NCI-H2107 treated with DMSO at 0.1 percent for 48 hours (cell line): Measurements from ENCODE around the gene PPP1R13B.
A peak's percentile ranks its signal among the peaks of the same experiment; 100 is the strongest.

Experiments
- DNase-seq: peaks from one replicate; lab custom pipeline; 2025; ENCODE audit not compliant: unreplicated experiment; lab: John Stamatoyannopoulos, UW

Gene PPP1R13B

DNA sequence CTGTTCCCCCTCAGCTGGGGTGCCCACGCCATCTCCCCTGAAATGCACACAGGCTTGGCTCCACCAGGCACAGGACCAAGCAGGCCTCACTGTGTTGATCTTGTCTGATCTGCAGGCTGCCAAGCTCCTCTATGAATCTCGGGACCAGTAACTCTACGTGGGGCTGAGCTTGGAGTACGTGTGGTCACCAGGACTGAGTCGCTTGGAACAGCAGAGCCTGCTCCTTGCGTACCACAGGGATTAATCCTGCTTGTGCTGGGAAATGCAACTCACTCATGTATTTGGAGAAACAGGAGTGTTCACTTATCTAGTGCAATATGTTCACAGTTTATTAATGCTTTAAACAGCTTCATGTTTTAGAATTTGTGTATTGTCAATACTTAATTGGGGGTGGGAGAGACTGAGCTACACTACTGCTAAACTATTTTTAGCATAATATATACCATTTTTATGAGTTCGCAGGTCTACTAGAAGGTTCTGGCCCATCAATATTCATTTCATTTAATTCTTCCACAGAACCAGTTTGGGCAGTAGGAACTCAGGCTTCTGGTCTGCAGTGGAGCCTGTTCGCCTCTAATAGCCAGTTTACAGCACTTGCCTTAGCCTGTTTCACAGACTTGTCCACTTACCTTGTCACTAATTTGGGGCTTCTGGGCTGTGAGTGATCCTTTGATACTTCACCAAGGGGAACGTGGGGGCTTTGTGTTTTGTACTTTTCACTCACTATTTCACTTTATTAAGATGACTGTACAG lies 114.3 kb downstream of the PPP1R13B start:
- no peak for DNase-seq

DNA sequence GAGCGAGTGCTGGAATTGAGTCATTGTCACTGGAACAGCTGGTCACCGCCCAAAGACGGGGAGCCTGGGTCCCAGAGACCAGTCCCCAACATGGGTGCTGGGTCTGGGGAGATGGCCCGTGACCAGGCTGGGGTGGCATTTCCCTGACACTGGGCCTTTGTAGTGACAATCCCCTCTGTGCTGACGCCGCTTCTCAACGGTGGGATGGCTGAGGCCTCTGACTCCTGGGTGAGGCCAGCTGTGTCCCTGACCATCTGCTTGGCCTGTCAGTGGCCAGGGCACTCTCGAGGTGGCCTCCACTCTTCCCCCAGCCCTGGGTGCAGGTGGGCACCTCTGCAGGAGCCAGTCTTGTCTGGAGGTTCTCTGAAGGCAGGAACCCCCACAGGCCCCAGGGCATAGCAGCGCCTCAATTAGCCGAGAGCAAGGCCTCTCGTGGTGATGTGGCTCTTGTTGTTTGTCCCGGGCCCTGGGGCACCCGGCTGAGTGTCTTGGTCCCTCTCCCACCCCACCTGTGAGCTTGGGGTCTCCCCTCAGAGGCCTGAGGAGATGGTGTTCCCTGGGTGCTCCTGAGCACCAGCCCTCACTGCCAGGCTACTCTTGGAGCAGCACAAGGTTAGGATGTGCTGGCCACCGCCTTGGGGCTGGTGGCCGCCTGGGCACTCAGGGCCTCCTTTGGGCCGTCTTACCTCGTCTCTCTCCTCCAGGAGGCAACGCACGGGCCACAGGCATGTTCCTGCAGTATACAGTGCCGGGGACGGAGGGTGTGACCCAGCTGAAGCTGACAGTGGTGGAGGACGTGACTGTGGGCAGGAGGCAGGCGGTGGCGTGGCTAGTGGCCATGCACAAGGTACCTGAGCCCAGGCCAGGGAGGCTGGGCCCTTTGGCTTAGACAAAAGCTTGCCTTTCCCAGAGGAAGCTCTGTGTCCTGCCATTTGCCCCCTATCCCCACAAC lies 115.2 kb downstream of the PPP1R13B start:
- no peak for DNase-seq

DNA sequence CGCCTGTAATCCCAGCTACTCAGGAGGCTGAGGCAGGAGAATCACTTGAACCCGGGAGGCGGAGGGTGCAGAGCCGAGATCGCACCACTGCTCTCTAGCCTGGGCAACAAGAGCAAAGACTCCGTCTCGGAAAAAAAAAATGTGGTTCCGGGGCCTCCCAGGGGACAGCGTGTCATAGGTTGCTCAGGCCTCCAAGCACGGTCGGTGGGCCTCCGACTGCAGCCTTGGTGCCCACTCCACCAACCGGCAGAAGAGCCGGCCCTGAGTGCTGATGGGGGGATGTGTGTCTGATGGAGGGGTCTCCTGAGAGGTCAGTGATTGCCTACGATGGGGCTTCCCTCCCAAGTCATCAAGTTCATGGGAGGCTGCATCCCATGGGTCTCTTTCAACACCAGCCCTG lies 115.9 kb downstream of the PPP1R13B start:
- DNase-seq, result no peak

DNA sequence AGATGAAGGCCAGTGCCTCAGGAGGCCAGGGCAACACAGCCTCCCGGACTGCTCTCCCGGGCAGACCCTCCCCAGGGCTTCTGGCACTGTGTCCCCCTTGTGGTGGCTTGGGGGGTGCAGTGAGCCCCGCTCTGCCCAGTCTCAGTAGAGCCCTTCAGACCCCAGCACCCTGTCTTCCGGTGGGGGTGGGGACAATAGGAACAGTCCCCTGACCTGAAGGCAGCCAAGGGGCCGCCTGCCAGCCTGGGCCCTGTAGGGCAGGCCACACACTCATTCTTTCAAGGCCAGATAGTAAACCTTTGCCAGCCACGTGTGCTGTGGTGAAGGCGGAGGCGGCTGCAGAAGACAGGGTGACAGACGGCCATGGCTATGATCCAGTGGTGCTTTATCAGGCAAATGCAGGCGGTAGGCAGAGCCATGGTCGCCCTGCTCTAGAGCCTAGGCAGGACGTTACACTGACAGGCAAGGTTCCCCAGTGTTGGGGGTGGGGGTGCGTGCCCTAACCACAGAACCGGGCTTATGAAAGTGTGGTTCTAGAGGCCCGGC lies 116.8 kb downstream of the PPP1R13B start:
- no peak for DNase-seq

DNA sequence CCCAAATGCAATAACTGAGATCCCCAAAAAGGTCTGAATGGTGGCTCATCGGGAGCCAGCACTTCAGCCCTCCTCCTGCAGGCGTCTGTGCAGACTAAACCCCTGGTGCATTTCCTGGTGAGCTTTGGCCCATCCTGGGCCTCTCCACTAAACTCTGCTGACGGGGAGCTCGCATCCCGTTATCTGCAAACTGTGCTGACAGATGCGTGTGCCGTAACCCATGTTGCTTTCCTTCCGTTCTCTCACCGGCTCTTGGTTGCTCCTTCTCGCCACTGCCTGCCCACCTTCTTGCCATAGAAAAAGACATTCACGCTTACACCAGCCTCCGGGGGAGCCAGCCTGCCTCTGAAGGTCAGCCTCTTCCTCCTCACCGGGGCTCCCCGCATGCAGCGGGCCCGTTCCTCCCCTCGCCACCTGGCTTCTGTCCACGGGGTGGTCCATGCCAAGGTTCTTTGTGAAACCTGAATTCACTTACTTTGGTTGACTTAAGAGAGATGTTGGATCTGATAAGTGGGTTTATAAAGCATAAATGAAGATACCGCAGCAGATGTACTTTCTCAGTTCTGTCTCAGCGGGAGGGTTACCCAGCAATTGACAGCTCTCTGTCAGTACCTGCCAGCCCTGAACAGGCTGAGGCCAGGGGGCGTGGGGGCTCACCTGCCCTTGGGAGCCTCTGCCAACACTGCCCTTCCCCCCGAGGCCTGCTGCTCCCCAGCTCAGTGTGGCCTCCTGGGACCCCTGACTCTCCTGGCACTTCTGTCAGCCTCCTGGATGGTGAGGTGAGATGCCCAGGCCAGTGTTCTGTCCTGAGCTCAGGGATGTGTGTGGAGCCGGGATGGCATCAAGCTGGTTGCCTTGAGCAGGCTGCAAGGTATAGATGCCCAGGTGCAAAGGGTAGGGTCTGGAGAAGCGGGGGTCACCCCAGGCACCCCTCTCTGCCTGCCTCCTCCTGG lies 117.6 kb downstream of the PPP1R13B start:
- DNase-seq, result no peak

DNA sequence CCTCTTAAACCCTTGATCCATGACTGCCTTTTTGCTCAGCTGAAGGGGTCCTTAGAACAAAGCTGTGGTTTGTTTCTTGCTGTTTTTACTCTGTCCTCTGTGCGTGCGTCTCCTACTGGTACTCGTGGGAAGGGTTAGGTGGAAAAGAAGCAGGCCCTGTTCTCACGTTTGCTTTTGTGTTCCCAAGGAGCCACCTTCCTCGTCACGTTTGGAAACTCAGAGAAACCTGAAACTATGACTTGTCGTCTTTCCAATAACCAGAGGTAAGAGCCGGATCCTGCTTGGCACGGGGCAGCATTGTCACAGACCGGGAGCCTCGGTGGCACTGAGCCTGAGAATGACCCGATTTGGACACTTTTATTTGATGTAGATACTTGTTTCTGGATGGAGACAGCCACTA lies 118.7 kb downstream of the PPP1R13B start:
- peak; percentile 45 for DNase-seq

DNA sequence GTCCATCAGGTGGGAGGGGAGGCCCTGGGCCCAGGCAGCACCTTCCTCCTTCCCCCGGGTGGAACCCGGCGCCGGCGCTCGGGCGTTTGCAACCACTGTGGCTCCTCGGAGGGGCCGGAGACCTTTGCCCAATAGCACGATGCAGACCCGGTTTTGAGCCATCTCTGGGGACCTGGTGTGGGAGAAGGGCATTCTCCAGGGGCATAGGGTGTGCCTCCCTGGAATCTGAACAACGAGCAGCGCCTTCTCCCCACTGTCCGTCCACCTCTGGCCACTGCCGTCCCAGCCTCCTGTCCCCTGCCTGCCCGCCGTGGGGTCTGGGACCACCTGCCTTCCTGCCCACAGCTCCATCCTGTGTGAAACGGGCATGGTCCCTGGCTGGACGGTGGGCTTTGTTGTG lies 119.2 kb downstream of the PPP1R13B start:
- no peak for DNase-seq

DNA sequence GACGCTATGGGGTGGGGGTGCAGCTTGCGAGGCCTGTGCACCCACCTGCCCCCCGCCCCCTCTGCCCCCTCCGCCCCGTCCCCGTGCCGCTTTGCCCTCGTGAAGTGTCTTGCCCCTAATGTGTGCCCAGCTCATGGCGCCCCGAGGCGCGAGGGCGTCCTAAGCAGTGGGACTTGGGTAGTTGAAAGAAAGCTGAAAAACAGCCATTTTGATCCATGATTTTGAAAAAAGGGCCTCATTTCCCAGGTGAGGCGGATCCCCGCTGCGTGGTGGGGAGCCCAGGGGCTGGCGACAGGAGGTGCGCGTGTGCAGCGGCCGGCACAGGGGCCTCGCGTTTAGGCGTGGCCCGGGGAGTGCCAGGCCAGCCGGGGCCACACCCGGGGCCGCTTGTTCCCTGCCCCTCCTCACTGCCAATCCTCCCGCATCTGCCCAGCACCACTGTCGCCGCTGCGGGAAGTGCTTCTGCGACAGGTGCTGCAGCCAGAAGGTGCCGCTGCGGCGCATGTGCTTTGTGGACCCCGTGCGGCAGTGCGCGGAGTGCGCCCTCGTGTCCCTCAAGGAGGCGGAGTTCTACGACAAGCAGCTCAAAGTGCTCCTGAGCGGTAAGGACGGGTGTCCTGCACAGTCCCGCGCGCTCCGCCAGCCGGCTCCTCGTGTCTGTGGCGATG lies 119.9 kb downstream of the PPP1R13B start:
- no peak for DNase-seq

DNA sequence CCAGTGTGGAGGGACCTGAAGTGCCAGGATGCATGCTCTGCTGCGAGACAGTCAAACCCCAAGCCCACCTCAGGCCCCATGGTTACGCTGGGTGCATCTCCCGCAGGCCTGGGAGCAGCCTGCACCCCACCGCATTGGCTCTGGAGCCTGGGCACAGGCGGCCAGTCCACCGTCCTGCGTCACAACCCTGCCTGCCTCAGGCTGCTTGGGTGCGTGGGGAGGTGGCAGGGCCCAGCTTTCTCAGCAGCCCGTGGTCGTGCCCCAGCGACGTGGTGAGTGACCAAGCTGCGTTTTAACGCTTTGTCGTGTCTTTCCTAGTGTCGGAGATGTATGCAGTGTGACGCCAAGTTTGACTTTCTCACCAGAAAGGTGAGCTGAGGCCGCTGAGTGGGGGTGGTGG lies 120.9 kb downstream of the PPP1R13B start:
- DNase-seq, result no peak

DNA sequence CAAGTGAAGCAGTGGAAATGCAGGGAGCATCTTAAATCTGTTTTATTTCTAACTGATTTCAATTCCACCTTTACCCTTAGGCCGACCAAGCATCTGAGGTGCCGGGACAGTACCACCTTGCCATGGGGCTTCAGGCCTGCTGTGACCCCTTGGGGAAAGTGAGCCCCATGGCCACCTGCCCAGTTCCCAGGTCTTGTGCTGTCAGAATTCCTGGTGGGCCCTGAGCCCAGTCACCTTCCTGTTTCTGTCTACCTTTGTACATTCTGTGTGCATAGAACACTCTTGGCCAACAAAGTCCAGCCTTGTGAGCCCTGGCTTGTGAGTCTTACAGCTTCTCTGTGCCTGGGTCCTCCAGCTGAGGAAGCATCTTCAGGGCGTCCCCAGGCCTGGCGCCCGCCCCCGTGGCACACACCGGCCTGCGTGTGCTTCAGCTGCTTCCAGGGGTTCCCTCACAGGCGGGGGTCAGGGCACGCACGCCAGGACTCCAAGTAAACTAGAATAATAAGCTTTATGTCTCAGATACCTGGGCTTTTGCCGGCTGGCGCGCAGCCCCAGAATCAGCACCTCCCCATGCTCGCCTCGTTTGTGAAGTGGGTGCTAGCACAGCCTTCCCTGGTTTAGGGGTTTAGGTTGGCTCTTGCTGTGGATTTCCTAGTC lies 121.5 kb downstream of the PPP1R13B start:
- no peak for DNase-seq

DNA sequence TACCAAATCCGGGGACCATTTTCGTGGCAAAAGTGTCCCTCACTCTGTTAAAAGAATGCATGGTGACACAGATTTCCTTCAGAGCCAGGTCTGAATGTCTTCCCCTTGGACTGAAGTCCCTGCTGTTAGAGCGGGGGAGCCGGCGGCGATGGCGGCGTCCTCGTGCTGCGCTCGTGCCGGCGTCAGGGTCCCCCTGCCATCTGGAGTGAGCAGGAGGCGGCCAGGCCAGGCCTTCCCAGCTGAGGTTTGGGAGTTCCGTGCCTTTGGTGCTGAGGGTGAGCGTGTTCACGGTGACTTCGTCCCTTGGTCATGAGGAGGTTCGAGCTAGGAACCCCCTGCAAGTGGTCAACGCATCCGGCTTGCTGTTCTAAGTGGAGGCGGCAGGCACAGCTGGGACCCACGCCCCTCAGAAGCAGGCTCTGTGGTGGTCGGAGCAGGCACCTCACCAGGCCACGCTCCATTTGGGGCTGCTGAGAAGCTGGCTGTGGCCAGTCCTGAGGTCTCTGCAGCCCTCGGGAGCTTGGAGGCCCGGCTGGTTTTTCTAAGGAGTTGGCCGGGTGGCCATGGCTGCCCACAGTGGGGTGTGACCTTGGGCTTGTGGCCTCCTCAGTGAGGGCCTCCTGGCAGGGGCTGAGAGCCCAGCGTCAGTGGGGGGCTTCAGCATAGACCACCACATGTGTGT lies 122.2 kb downstream of the PPP1R13B start:
- DNase-seq, result no peak

DNA sequence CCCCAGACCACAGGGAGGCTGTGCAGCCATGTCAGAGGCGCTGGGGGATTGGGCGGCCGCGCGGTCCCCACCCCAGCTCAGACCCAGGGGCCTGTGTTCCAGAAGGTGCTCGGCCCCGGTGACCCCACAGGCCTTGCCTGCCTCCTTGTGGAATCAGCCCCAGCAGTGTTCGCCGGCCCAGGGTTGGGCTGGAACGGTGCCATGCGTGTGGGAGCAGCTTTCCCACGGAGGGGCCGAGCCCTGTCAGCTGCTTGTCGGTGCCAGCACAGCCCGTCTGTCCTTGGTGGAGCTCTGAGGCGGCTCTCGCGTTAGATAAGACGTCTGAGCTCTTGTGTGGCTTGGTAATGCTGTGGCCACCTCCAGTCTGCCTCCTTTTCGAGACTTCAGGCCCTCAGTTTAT lies 123.3 kb downstream of the PPP1R13B start:
- no peak for DNase-seq

DNA sequence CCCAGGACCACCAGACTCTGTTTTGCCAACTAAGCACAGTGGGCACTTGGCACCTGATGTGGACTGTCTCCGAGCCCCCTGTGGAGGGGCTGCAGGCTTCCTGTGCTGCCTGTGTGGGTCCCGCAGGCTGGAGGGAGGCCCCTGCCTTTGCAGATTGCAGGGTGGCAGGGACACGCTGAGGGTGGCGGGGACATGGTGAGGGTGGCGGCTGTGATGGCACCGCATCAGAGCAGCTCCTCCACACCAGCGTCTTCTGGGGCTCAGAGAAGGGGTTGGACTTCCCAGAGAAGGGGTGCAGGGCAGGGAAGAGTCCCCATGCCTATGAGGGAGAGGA lies 123.7 kb downstream of the PPP1R13B start:
- DNase-seq, result no peak

DNA sequence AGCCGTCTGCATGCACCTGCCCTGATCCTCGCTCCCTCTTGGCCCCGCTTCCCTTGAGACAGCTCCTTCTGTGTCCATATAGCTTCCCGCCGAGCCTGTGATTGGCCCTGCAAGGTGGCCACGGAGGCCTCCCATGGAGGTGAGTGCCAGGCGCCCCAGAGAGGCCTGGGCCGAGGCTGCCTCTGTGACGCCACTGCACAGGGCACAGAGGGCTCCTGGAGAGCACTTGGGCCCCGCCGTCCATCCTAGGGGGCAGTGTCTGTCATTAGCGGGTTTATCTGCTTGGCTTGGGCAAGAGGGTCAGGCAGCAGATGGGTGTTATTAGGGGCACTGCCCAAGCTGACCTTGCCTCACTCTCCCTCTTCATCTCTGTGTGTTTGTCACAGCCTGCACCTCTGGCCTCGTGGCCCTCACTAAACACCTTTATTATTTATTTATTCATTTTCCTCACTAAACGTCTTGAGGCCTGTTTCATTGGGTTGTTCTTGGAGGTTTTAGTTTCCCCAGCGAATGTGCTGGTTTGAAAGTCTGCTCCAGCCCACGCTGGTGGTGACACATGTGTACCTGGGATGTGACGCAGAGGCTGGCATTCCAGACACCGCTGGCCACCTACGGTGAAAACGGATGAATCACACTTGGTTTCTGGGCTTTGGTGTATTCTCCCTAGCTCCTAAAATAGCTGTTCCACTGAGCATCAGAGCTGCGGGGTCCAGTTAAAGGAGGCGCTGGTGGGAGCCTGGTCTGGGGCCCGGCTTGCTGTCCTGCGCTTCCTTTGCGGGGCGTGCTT lies 125.8 kb downstream of the PPP1R13B start:
- DNase-seq, result no peak

DNA sequence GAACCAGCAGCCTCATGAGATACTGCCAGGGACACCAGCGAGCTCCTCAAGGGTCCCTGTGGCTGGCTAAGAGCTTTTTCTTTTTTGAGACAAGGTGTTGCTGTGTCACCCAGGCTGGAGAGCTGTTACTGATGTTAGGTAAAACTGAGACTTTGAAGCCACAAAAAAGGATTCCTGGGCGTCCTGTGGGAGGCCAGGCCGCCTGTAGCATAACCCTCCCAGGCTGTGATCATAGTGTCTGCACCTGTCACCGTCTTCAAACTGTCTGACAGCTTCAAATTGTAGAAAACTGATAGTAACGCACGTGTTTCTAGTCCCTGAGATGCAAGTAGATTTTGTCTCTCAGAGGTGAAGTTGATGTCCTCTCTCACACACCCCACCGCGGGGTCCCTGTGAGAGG lies 127.6 kb downstream of the PPP1R13B start:
- no peak for DNase-seq

DNA sequence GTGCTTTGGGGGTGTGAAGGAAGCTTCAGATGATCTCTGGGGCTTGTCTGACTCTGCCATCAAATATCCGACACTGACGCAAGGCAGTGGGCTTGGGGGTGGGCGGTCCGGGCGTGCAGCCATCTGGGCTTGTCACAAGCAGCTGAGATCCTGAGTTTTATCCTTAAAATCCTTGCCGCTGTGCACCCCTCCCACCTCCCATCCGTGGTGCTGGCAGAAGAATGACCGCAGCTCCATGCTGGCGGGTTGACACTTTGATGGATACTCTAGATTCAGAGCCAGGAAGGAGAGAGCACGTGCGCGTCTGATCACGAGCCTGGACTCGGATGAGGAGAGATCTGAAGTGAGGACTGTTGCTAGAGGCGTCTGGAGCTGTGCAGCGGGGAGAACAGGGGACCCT lies 128.8 kb downstream of the PPP1R13B start:
- DNase-seq, result no peak

DNA sequence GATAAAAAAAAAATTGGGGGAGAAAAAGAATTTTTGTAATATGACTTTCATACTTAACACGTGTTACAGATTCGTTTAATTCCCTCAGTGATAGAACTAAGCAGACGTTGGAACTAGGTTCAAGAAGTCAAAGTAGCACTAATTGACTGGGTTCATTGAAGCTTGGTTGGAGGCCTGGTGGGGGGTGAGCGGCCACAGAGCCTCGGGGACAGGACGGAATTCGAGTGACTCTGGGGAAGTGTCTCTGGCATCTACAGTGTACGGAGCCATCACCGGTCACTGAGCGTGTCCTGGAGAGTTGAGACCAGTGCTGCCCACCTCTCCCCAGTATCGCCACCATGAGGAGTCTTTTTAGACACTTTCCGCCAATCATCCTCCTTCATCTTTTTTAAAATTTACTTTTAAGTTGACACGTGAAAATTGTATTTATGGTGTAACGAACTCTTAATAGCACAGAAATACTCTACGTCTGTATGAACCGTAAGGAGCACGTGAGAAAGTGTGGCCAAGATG lies 130.4 kb downstream of the PPP1R13B start:
- DNase-seq, result no peak

DNA sequence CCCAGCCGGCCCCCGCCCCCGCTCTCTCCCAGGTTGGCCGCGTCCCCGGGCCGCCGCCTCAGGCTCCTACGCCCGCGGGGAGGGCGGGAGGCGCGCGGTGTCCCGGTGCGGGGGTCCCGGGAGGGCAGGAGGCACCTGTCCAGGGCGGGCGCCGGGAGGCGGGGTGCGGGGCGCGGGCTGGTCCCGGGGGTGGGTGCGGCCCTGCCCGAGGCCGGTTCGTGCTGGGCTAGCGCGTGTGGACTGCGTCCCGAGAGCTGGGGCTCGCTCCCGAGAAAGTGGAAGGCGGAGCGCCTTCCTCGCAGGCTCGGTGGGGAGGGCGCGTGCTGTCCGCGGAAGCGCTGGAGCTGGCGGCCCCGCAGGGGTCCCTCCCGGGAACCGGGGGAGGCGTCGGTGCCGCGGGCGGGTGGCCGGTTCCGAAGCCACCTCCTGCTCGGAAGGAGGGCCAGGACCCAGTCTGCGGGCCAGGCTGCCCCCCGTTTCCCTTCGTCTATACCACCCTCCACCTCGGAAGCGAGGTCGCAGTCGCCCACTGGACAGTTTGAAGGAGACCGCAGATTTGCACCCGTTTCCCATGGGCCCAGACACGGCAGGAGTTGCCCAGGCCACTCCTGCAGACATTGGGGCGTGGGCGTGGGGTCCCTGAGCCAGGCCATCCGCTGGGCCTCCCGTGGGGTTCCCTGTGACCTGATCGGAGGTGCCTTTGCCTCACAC lies 131.1 kb downstream of the PPP1R13B start:
- DNase-seq, result no peak
